SH-SY5Y (cell line): Measurements from ENCODE around the gene ITGB1.

Source experiments
- GATA2 ChIP-seq: IDR thresholded peaks from 2 replicates; pipeline ENCODE4 v1.6.1; 2011; ENCODE audit warnings: mild to moderate bottlenecking, low read depth, low read length
- GATA3 ChIP-seq: IDR thresholded peaks from 2 replicates; pipeline ENCODE4 v1.6.1; 2011; ENCODE audit warnings: low read depth, mild to moderate bottlenecking, low read length, moderate library complexity

- TF ChIP-seq GATA2: no peak
- TF ChIP-seq GATA3: no peak
Measured at GRCh38 chr10:32988604-32989003, 30.6 kb upstream of the ITGB1 start.
